A549 (cell line): ENCODE data around the gene DUSP28. TPM values are rescaled to one million over a fixed set of nuclear protein-coding genes. Genes with fewer than 3 reads are reported as not detected.

ENCODE experiments used
- ATAC-seq, 2 experiments: fragments of 200-7000 bp in 1 of 2; fragments of >200 bp in 1 of 2; cut with Nextera tagmentation in 1 of 2; cut with Tn5 transposase in 1 of 2; 3 replicates each; pipeline versions ENCODE4 v1.8.0 to v1.9.1; 2018 to 2020; ENCODE audit warnings: mild to moderate bottlenecking in 1 of 2, moderate library complexity in 1 of 2
- CTCF ChIA-PET: fragments of 300-600 bp; sonication (Branson Sonifier 250); formaldehyde crosslinking; extraction: SDS; loops from one replicate; lab custom pipeline; 2021; ENCODE audit warnings: antibody characterized with exemption, inconsistent platforms; lab: Yijun Ruan, JAX
- POLR2A ChIA-PET: fragments of 350-600 bp; formaldehyde crosslinking; extraction: SDS; loops from one replicate; lab custom pipeline; 2021; ENCODE audit warnings: antibody characterized with exemption, inconsistent platforms; lab: Yijun Ruan, JAX
- DNase-seq, 2 experiments: peaks; one replicate each; pipeline versions ENCODE4 v3.0.0 to v3.0.0-alpha.2; 2011 to 2016; ENCODE audit warnings: low read depth in 1 of 2, low spot score in 1 of 2
- FAIRE-seq: peaks from 2 replicates; lab custom pipeline; 2011; peaks lifted over from hg19 to GRCh38; lab: Jason Lieb, UNC
- H3K27ac ChIP-seq, 2 experiments: fragments of >200 bp; sonication (Bioruptor Twin); formaldehyde crosslinking; 3 replicates each; pipeline ENCODE4 v1.5.1; 2016 to 2017
- H3K4me1 ChIP-seq: fragments of >200 bp; sonication (Bioruptor Twin); formaldehyde crosslinking; 3 replicates; pipeline ENCODE4 v1.6.1; 2016
- H3K4me2 ChIP-seq: fragments of >200 bp; sonication (Bioruptor Twin); formaldehyde crosslinking; 3 replicates; pipeline ENCODE4 v1.6.1; 2016
- H3K4me3 ChIP-seq: fragments of >200 bp; sonication (Bioruptor Twin); formaldehyde crosslinking; 3 replicates; pipeline ENCODE4 v1.5.1; 2016
- H3K9me3 ChIP-seq: fragments of >200 bp; sonication (Bioruptor Twin); formaldehyde crosslinking; 3 replicates; pipeline ENCODE4 v1.6.1; 2016
- BCL3 ChIP-seq: fragments of >200 bp; sonication (Bioruptor Twin); formaldehyde crosslinking; IDR thresholded peaks from 3 replicates; pipeline ENCODE4 v1.6.1; 2016
- CBX2 ChIP-seq: fragments of 200-600 bp; sonication (generic); IDR thresholded peaks from 2 replicates; pipeline ENCODE4 v1.6.1; 2016; ENCODE audit warnings: low read depth, mild to moderate bottlenecking, borderline replicate concordance
- CHD2 ChIP-seq: fragments of 150-350 bp; IDR thresholded peaks from 2 replicates; pipeline ENCODE4 v1.6.1; 2014; ENCODE audit warnings: low read length; ENCODE audit not compliant: partially characterized antibody
- CHD4 ChIP-seq: fragments of 200-600 bp; sonication (generic); IDR thresholded peaks from 2 replicates; pipeline ENCODE4 v1.6.1; 2016; ENCODE audit warnings: antibody characterized with exemption, mild to moderate bottlenecking, borderline replicate concordance
- ELK1 ChIP-seq: fragments of 150-350 bp; IDR thresholded peaks from 2 replicates; pipeline ENCODE4 v1.6.1; 2014; ENCODE audit warnings: low read depth, mild to moderate bottlenecking, low read length
- FOSB ChIP-seq: fragments of 250-450 bp; sonication (Bioruptor Pico); IDR thresholded peaks from 2 replicates; pipeline ENCODE4 v1.5.0; 2020; ENCODE audit warnings: mild to moderate bottlenecking, moderate library complexity
- FOSL2 ChIP-seq, 2 experiments: fragments of 450-650 bp in 1 of 2; fragments of >200 bp in 1 of 2; sonication (Bioruptor Twin) in 1 of 2; formaldehyde crosslinking; IDR thresholded peaks; 2 replicates each; pipeline versions ENCODE4 v1.5.0 to v1.6.1; 2016 to 2020; ENCODE audit warnings: mild to moderate bottlenecking in 1 of 2, moderate library complexity in 1 of 2
- GATA3 ChIP-seq: IDR thresholded peaks from 2 replicates; pipeline ENCODE4 v1.6.1; 2012; ENCODE audit warnings: borderline replicate concordance
- HOXB5 ChIP-seq: fragments of 250-450 bp; sonication (Bioruptor Pico); IDR thresholded peaks from 2 replicates; pipeline ENCODE4 v1.5.0; 2020; ENCODE audit warnings: mild to moderate bottlenecking, moderate library complexity
- MAFK ChIP-seq: fragments of 450-650 bp; IDR thresholded peaks from 2 replicates; pipeline ENCODE4 v1.6.1; 2014; ENCODE audit not compliant: partially characterized antibody
- MAZ ChIP-seq: fragments of 150-350 bp; IDR thresholded peaks from 2 replicates; pipeline ENCODE4 v1.6.1; 2014; ENCODE audit warnings: antibody characterized with exemption, low read depth, low read length, borderline replicate concordance
- MYC ChIP-seq: IDR thresholded peaks from 2 replicates; pipeline ENCODE4 v1.6.1; 2012; ENCODE audit warnings: mild to moderate bottlenecking, inconsistent platforms, low read length, improper control_type of control experiment, borderline replicate concordance
- NFE2L2 ChIP-seq: fragments of 150-350 bp; conservative IDR thresholded peaks from 2 replicates; pipeline ENCODE4 v1.6.1; 2014; ENCODE audit warnings: low read length
- NPAS2 ChIP-seq: fragments of 250-450 bp; sonication (Bioruptor Pico); IDR thresholded peaks from 2 replicates; pipeline ENCODE4 v1.8.0; 2022; ENCODE audit warnings: mild to moderate bottlenecking, moderate library complexity, borderline replicate concordance
- PBX3 ChIP-seq: IDR thresholded peaks from 2 replicates; pipeline ENCODE4 v1.6.1; 2012
- PHF8 ChIP-seq: fragments of 200-600 bp; sonication (generic); IDR thresholded peaks from 2 replicates; pipeline ENCODE4 v1.6.1; 2016; ENCODE audit warnings: low read depth, mild to moderate bottlenecking, antibody characterized with exemption, moderate library complexity, borderline replicate concordance
- REST ChIP-seq: fragments of 200-600 bp; sonication (generic); IDR thresholded peaks from 2 replicates; pipeline ENCODE4 v1.6.1; 2016; ENCODE audit warnings: antibody characterized with exemption, mild to moderate bottlenecking, moderate library complexity
- RFX5 ChIP-seq: fragments of 450-650 bp; IDR thresholded peaks from 2 replicates; pipeline ENCODE4 v1.7.1; 2014; ENCODE audit warnings: antibody characterized with exemption, mild to moderate bottlenecking, moderate library complexity
- SMC3 ChIP-seq: fragments of >200 bp; sonication (Bioruptor Twin); formaldehyde crosslinking; IDR thresholded peaks from 3 replicates; pipeline ENCODE4 v1.6.1; 2018; ENCODE audit warnings: inconsistent platforms
- TFCP2L1 ChIP-seq: fragments of 250-450 bp; sonication (Bioruptor Pico); IDR thresholded peaks from 2 replicates; pipeline ENCODE4 v1.5.0; 2021; ENCODE audit warnings: mild to moderate bottlenecking
- ZFP36 ChIP-seq: fragments of 450-650 bp; IDR thresholded peaks from 2 replicates; pipeline ENCODE4 v1.6.1; 2014; ENCODE audit warnings: borderline replicate concordance; ENCODE audit not compliant: partially characterized antibody
- ZNF302 ChIP-seq: fragments of 250-450 bp; sonication (Bioruptor Pico); IDR thresholded peaks from 2 replicates; pipeline ENCODE4 v1.9.0; 2021; ENCODE audit warnings: inconsistent platforms, mild to moderate bottlenecking, moderate library complexity
- ZSCAN20 ChIP-seq: fragments of 250-450 bp; sonication (Bioruptor Pico); IDR thresholded peaks from 2 replicates; pipeline ENCODE4 v1.8.0; 2022; ENCODE audit warnings: mild to moderate bottlenecking, moderate library complexity
- WGBS: methylation state at CpG from one replicate; pipeline ENCODE4 v1.1.6; 2017; ENCODE audit errors: missing lambda C conversion rate; 5-methylcytosine and 5-hydroxymethylcytosine counted together
- polyA plus RNA-seq, 4 experiments: library from polyadenylated mRNA; depleted of rRNA in 3 of 4; stranded (reverse); fragments of >200 nt; fragmentation: RNase III in 1 of 4; extraction: RNeasy Plus Mini Kit Qiagen cat#74134 plus additional on column Dnase treatment in 1 of 4; gene quantifications; 2 replicates in 3 of 4; 3 replicates in 1 of 4; pipeline ENCODE4 v1.2.3, GENCODE V29; 2011 to 2017

DUSP28 gene
- polyA plus RNA-seq, 2 of the 4 experiments (the other 2 are of a cell fraction), result 5.2 to 14.3 TPM

- POLR2A ChIA-PET, result interaction anchor here (2.1 kb wide), 1 partner anchor 16 kb away, joined by 12 read pairs; the partner anchor contains the start of gene CAPN10
- 95% methylated on average over 5 of the region's 15 CpGs for WGBS
- peak overlapping the region; percentile 76; the same call in 1 of the 3 replicates for H3K4me3 ChIP-seq
These were observed 9.9 kb downstream of the DUSP28 start for GRCh38 chr2:240569998-240570530.

GRCh38 chr2:240570531-240571313, 10.6 kb downstream of the DUSP28 start:
- ChIA-PET POLR2A (no interaction called here), CTCF (interaction anchor here (1.6 kb wide), 1 partner anchor 9 kb away, joined by 4 read pairs; no protein-coding TSS in a partner anchor)
- TF ChIP-seq CHD4 (no peak), RFX5 (no peak), CBX2 (no peak), FOSL2 (IDR thresholded peaks at IDR 0.05) (no peak), FOSL2 (CRISPR knock-in tag; IDR thresholded peaks at IDR 0.05) (no peak), GATA3 (no peak), TFCP2L1 (CRISPR knock-in tag) (no peak), NPAS2 (CRISPR knock-in tag) (no peak), ZSCAN20 (CRISPR knock-in tag) (no peak), NFE2L2 (no peak), REST (no peak), MAFK (no peak)
- H3K4me3 ChIP-seq, result no peak overlapping the region
- no peaks in the 10 kb centered on the region for H3K9me3 ChIP-seq
- 92% methylated on average over 10 of the region's 11 CpGs for WGBS
- ATAC-seq (no peak), FAIRE-seq (no peak), DNase-seq (no peak)
- peak overlapping the region; percentile 91; the same call in 1 of the 3 replicates for H3K4me2 ChIP-seq
- H3K27ac ChIP-seq, result no peak overlapping the region
- peaks cover 28% of the 10 kb centered on the region for H3K4me1 ChIP-seq

More at GRCh38 chr2:240569998-240570530, 9.9 kb downstream of the DUSP28 start:
- FAIRE-seq, result no peak
- ATAC-seq, result no peak
- H3K4me1 ChIP-seq, result peaks cover 34% of the 10 kb centered on the region
- peak overlapping the region; percentile 91 for H3K4me2 ChIP-seq
- H3K27ac ChIP-seq, result no peak overlapping the region; a peak in 1 of 6 replicates
- TF ChIP-seq PHF8 (no peak), SMC3 (no peak), HOXB5 (CRISPR knock-in tag) (no peak), MYC (no peak), CHD2 (no peak)
- DNase-seq, result no peak
- CTCF ChIA-PET, result no interaction called here
- H3K9me3 ChIP-seq, result no peaks in the 10 kb centered on the region

GRCh38 chr2:240571314-240571973, 11.3 kb downstream of the DUSP28 start:
- ChIA-PET CTCF (interaction anchor here (1.6 kb wide), 1 partner anchor 9 kb away, joined by 4 read pairs; no protein-coding TSS in a partner anchor), POLR2A (no interaction called here)
- Histone ChIP-seq H3K27ac (no peak overlapping the region), H3K4me1 (peaks cover 22% of the 10 kb centered on the region), H3K4me3 (no peak overlapping the region), H3K9me3 (no peaks in the 10 kb centered on the region), H3K4me2 (no peak overlapping the region)
- ATAC-seq (no peak), DNase-seq (no peak), FAIRE-seq (no peak)
- WGBS, result 80% methylated on average over 13 of the region's 18 CpGs
- TF ChIP-seq NFE2L2, result no peak
- TF ChIP-seq ZFP36, result no peak
- no peak for TF ChIP-seq BCL3
- TF ChIP-seq ELK1, result no peak
- no peak for TF ChIP-seq MAZ
- no peak for TF ChIP-seq PBX3
- TF ChIP-seq FOSB (CRISPR knock-in tag), result no peak
- no peak for TF ChIP-seq ZNF302 (CRISPR knock-in tag)
- TF ChIP-seq CBX2, result no peak
